GM20000 (cell line): ENCODE measurements around the gene ADA.

Source experiments
- DNase-seq: peaks from one replicate; pipeline ENCODE4 v3.0.0; 2012; ENCODE audit warnings: low spot score
- CTCF ChIP-seq: IDR thresholded peaks from 2 replicates; pipeline ENCODE4 v1.5.1; 2012; ENCODE audit warnings: mild to moderate bottlenecking, control low read depth; ENCODE audit errors: extremely low read depth, missing control alignments

Gene ADA

GRCh38 chr20:44587035-44587980 lies 64.2 kb downstream of the ADA start:
- TF ChIP-seq CTCF, result no peak
- no peak for DNase-seq

- peak; percentile 50 for DNase-seq
- no peak for TF ChIP-seq CTCF
These were observed 65.1 kb downstream of the ADA start for GRCh38 chr20:44586289-44586911.

- TF ChIP-seq CTCF, result no peak
- DNase-seq, result no peak
These were observed 66.2 kb downstream of the ADA start for GRCh38 chr20:44585057-44585963.

- DNase-seq, result no peak
- TF ChIP-seq CTCF, result no peak
These were observed 67.3 kb downstream of the ADA start for GRCh38 chr20:44584162-44584561.

- no peak for DNase-seq
- no peak for TF ChIP-seq CTCF
These were observed 68.3 kb downstream of the ADA start for GRCh38 chr20:44583157-44583556.

- no peak for DNase-seq
- no peak for TF ChIP-seq CTCF
These were observed 69.0 kb downstream of the ADA start, which contains the start of gene PKIG for GRCh38 chr20:44582311-44583025. TSS of gene PKIG (plus strand) at chr20:44582579. CDS start at chr20:44614557, 31,978 bp downstream.
